Activated T-cell treated with anti-CD3 and anti-CD28 coated beads for 24 hours (primary cell): ENCODE measurements around the gene SYNPO.

Experiments
- DNase-seq: peaks from one replicate; pipeline ENCODE4 v3.0.0-alpha.2; 2020; ENCODE audit warnings: low read depth

The SYNPO gene

DNA sequence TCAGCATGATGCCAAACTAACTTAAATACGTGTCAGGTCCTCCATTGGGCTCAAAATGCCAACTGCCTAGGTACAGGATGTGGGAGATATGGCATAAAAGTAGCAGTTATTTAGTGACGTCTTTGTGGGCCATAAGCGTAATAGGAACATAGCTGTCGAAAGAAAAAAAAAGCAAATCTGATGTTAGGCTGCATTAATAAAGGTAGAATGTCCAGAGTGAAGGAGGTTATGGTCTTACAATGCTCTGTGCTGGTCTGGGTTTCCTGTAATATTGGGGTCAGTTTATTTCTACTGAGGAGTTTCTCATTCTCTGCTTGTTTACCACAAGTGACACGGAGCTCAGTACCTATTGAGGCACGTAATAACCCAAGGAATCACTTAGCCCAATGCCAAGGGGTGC lies 33.4 kb upstream of the SYNPO start:
- DNase-seq, result no peak

DNA sequence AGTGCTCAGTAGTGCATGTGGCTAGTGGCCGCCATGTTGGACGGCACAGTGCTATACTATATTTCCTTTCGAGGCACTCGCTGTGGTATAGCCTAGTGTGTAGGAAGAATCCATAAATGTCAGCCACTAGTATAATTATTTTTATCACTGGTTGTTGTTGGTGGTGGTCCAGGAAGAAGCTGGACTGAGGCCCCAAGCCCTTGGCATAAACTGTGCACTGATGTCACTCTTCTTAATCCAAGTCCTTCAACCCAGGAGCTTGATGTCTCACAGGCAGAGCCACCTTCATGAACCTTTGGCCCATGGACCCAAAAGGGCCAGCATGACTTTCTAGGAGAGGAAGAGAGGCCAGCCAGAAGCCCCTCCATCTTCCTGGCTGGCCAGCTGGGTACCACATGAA lies 32.5 kb upstream of the SYNPO start:
- no peak for DNase-seq

DNA sequence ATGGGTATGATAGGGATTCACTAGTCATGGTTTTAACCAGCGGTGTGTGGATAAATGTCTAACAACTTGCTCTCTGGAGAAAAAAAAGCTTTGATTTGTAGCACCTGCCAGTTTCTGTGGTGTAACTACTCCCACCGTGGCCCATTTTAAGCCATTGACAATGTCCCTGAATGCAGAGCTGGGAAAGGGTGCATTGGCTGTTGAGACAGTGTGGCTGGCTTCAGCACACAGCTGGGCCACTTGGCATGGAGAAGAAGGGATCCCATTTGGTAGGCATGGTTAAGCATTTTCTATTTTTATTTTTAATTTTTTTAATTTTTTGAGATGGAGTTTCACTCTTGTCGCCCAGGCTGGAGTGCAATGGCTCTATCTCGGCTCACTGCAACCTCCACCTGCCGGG lies 31.5 kb upstream of the SYNPO start:
- DNase-seq, result no peak

DNA sequence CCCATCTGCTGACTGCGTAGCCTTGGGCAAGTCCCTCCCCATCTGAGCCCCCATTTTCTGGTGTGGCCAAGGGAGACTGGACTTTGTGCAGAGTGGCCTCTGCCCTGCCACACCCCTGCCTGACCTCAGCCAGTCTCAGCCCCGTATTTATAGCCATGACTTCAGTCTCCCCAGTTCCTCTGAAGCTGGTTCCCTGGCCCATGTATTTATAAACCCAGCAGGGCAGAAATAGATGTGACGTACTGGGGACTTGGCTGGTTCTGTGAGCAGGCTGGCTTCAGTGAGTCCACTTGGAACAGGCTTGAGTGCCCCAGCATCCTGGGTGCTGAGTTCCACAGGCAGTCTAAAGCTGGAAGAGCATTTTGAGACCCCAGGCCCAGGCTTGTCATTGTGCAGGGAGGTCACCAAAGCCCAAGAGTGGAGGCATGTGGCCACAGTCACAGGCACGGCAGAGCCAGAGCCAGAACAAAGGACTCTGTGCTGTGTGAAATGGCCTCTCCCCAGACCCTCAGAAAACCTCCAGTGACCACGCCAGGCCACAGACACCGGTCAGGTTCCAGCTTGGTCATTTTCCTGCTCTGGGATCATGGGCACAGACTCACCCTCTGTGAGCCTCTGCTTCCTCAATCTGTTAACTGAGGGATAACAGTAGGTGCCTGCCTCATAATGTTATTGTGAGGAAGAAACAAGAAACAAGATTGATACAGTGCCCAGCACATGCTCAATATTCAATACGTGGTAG lies 30.4 kb upstream of the SYNPO start:
- DNase-seq, result no peak

DNA sequence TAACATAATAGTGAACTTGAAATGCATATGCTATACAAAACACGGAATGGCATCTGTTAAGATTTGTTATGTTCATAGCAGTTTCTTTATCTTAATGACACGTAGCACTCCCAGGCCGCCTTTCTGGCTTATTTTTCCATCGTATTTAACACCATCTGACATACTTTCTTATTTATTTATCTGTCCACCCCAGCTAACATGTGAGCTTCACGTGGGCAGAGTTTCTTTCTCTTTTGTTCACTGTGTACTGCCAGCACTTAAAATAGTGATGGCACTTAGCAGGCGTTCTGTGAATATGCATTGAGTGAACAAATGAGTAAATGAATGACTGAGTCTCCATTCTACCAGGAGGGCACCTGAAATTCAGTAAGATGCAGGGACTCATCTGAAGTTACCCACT lies 29.4 kb upstream of the SYNPO start:
- no peak for DNase-seq

DNA sequence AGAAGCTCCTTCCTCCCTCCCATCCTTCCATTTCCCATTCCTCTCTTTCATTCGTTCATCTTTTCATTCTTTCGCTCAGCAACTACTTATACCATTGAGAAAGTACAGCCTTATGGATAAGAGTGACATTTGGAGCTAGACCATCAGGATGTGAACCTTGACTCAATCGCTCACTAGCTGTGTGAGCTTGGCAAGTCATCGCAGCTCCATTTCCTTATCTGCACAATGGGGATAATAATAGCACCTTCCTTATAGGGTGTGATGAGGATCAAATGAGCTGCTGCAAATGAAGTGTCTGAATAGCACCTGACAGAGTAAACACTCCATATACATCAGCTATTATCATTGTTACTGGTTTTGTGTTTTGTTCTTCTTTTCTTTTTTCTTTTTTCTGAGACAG lies 28.1 kb upstream of the SYNPO start:
- no peak for DNase-seq

DNA sequence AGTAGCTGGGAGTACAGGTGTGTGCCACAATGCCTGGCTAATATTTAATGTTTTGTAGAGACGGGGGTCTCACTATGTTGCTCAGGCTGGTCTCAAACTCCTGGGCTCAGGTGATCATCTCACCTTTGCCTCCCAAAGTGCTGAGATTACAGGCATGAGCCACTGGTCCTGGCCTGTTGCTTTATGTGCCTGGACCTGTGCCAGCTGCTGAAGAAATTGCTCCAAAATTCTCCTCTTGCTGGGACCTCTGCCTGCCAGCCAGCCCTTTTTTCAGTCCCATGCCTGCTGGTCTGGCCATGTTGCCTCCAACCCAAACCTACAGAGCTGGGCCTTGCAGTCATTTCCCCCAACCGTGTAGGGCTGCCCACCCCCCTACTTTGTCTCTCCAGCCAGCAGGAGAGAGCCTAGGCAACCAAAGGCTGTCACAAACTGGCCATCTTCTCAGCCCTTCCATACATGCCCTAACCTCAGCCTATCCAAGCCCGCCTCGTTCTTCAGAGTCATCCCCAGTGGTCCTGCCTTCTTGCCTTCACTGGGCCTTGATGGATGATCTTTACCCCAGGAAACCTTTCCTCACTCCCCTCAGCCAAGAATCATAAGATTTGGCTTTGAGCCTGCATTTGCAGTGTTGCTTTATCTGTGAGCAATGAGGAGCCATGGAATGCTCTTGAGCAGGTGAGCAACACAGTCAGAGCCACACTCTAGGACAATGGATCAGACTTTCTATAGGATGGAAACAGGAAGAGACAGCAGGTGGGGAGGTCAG lies 27.4 kb upstream of the SYNPO start:
- no peak for DNase-seq

DNA sequence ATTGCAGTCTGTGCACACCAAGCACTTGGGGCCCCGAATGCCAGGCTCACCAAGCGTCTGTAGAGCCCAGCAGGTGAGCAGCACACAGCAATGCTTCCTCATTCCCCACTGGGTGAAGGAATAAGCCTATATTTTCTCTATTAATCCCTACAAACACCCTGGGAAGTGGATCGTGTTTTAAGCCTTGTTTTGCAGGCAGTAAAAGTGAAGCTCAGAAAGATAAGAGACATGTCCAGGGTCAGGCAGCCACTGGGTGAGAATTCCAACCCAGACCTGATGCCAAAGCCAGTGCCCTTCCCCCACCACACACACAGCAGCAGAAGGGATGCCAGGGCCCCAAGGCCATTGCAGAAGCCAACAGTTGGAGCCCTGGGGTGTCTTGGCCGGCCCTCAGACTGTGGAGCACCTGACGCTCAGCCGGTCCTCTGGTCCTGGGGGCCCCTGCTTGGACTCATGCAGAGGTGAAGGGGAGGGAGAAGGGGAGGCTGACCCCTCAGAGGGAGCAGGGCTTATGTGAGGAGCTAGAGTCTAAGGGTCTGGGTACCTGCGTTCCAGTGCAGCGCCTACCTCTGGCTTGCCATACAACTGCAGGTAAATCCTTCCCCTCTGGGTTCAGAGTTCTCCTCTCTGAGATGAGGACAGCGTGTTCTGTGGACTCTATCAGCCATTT lies 26.3 kb upstream of the SYNPO start:
- DNase-seq, result no peak

DNA sequence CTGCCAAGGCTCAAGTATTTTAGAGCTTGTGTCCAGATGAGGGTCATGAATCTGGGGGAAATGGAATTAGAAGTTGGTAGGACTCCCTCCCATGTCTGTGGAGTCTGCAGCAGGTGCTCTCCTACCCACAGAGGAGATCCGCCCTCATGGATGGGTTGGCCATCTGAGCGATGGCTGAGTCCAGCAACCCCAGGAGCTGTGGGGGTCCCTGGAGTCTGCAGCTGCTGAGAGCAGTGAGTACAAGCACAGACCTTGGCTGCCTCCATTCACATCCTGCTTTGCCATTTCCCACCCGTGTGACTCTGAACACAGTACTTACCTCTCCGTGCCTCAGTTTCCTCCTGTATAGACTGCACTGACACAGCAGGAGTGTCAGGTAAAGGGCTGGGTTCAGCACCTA lies 25.8 kb upstream of the SYNPO start:
- DNase-seq, result no peak

DNA sequence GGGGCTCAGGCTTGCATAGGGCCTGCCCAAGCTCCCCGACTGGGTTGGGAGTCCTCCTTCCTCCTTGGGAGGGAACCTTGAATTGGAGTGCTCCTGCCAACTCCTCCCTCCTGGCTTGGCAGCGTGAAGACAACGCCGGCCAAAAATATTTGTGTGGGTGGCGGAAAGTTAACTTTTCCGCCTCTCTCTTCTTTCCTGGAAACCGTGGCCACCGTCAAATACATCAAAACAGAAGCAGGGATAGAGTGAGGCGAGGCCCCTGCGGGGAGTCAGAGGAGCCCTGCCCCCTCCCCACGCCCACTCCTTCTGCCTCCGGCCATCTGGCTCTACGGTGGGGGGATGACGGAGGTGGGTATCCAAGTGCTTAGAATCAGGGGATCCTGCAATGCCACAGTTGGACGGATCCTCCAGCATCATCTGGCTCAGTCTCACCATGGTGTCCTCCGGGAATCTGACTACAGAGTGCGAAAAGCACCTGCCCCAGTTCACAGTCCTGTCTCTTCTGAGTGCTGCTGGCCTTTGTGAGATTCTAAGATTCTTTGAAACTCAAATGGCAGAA lies 25.2 kb upstream of the SYNPO start:
- DNase-seq, result no peak

DNA sequence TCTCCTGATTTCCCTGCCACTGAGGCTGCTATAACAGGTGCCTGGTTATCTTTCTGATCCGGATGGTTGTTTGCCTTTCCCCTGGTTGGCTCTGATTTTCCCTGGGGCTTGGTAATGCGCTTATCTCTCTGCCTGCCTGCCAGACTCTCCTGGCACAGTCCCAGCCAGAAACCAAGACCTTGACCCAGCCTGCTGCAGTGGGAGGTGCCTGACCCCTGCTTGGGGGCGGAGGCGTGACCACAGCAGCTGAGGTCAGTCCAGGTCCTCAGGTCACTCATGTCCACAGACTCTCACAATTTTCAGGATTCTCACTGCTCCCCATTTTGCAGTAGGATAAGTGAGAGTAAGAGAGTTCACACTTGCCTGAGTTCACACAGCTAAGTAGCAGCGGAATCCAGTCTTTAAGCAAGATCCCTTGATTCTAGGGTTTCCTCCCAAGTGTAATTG lies 24.4 kb upstream of the SYNPO start:
- DNase-seq, result no peak

DNA sequence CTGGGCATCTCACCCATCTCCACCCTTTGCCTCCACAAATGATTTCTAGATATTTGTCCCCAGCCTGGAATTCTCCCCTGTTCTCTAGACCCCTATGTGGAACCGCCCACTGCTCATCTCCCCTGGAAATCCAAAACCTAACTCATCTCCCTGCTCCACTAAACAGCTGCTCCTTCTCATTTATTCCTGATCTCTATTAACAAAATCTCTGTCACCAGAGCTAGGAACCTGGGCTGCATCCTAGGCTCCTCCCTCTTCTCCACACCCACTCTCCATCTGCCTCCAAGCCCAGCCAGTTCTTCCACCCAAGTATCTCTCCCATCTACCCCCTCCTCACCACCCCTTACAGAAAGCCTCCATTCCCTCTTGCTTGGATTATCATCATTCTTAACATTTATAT lies 24.0 kb upstream of the SYNPO start:
- DNase-seq, result no peak

DNA sequence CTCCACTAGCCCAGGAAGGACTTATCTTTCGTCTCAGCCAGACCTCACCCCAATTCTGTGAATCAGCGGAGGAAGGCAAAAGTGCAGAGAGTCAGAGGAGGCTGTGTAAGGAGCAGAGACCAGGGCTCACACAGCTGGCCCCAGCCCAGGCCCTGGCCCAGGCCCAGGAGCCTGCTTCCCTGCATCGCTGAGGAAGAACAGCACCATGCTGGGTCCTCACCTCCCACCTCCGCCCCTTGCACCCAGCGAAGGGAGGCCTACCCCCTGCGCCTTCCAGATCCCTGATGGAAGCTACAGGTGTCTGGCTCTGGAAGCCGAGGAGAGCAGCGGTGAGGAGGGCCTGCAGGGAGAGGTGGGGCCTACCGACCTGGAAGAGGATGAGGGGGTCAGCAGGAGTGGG lies 22.3 kb upstream of the SYNPO start:
- no peak for DNase-seq

DNA sequence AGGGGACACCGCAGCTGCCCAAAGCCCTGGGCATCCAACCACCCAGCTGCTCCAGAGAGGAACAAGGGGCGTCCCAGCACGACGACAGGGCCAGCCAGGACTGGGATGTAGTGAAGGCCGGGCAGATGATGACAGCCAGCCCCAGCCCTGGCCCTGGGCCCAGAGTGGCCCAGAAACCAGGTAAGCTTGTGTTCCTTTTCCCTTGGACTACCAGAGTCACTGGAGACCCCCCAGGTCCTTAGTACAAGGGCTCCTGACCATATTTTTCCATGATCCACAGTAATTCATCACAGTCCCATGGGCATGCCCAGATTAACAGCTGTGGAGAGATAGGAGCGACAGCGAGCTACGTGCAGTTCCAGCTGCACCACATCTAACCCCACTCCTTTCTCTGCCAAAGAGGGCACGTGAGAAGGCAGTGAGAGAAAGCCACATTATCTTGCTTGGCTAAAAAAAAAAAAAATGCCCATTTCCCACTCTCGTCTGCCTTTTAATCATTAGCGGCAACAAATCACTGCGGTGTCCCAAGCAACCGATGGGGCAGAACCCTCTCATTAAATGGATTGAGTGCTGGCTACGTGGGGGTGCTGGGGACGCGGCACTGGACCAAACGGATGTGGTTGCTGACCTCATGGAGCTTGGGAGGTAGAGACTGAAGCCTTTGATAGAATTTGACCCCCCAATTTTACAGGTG lies 21.7 kb upstream of the SYNPO start:
- no peak for DNase-seq

DNA sequence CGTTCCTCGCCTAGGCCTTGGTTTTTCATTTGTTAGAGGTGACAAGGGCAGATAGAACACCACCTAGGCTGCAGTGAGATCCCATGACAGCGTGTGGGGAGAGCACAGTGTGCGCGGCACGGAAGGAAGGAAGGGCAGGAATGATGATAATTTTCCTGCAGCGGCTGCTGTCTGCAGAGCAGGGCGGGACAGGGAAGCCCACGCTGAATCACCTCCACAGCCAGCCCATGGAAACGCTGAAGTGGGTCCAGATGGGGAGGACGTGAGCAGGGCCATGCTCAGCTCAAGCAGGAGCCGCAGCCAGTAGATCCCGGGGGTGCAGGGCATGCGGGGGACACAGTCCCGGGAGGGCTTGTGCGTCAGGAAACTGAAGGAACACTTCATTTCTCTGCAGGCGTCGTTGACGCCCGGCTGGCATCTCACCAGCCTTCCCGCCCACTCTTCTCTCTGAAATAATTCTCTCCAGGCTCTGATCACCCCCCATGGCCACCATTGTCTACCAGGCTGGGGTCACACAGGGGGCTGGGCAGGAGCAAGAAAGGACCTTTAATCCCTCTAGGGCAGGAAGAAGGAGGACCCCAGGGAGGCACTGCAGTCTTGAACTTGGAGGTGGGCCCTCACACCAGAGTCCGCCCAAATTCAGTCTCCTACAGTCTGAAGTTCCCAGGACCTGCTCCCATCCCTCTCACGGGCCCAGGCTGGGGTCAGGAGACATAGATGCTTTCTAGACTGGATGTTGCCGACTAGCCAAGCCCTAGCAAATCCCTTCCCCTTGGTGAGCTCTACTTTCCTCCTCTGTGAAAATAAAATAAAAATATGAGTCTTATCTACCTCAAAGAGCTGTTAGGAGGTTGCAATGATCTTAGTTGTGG lies 20.9 kb upstream of the SYNPO start:
- DNase-seq, result no peak

DNA sequence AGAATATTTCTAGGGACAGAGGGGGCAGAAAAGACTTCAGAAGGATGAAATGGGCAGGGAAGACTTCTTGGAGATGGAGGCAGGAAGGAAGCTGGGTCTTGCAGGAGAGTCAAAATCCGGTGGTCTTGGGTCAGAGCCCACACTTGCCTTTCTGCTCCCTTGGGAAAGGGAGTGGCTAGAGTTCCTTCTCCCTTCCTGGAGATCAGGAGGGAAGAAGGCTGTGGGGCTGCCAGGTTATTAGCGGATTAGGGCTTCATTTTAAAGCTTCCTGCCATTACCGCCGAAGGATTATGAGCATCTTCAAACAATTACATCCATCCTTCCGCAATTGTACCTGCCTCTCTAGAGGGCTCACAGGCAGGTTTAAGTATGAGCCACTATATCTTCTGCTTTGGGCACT lies 19.2 kb upstream of the SYNPO start:
- no peak for DNase-seq

DNA sequence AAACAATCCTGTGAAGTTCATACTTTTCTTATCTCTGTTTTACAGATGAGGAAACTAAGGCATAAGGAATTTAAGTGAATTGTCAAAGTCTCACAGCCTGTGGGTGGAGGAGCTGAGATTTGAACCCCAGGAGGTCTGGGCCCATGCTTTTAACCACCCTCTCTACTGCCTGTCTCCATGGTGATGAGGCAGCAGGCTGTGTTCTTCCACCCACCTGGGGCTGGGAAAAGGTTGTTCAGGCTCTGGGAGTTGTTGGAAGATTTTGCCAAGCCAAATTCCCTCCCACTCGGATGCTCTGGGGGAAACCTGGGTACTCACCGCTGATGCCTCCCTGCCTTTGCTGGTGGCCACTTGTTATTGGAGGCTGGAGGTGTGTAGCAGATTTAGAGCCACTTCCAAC lies 18.3 kb upstream of the SYNPO start:
- no peak for DNase-seq

DNA sequence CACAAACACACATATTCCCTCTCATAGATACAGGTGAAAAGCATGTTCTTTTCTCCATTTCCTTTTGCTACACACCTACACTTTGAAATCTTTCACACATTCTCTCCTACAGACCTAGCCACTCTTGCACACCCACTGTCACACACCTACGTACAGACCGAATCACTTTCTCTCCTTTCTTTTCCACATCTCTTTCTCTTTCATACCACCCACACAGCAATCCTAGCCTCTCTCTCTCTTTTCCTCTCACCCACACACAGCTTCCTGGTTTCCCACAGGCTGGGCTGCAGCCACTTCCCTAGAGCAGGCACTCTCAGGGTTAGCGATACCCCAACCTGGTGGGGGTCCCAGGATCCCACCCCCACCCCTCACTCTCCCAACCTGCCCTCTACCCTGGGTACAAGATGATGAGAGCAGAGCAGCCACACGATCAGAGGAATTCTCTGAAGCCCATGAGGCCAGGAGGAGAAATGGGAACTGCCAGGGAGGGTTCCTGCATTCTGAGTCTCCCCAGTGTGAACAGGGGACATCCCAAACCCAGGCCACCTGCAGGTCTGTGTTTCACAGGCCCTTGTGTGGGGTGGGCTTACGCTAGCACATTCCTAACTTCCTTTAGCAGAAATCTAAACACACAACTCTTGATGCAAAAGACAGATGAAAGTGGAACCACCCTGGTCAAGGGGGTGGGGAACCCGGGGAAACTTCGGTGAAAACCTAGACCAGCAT lies 17.1 kb upstream of the SYNPO start:
- DNase-seq, result no peak

DNA sequence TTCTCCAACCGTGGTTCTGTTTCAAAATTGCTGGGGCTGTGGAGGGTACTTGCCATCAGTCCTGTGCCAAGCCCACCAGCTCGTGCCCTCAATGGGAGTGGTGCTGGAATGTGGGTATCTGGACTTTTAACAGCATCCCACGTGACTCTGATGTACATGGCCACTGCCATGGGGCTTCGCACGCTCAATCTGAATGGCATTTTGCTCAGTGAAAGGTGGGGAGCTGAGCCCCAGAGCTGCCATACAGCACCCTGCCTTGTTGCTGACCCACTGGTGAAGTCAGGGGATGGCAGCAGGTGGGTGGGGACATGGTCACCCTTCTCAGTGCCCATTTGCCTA lies 16.6 kb upstream of the SYNPO start:
- no peak for DNase-seq

DNA sequence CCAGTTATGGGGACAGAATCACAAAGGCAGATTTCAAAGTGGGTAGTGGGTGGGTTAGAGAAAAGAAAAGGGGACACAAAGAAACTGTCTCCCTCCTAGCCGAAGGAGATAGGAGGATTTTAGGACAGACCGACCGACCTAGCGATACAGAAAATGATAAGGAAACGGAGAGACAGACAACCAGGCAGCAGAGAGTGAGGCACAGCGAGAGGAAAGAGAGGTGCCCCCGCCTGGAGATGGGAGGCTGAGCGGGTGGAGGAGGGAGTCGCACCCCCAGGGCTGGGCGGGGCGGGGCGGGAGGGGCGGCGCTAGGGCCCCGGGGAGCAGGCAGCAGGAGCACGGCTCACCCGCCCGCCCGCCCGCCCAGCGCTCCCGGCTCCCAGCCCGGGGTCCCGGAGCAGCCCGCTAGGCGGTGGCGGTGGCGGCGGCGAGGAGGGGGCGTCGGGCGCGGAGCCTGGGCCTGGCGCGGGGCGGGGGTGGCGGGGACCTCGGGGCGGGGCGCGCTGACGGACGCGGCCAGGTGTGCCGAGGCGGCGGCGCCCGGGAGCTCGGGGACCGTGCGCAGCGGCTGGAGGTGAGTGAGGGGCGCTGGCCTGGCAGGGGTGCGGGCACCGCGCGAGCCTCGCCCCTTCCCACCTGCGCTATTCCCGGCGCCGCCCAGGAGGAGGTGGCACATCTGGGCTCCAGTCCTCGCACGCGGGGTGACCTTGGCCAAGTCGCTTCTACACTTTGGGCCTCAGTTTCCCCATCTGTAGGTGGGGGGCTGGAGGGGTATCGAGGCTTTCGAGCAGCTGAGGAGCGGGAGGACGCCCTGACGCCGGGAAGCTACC lies 15.9 kb upstream of the SYNPO start:
- DNase-seq, result no peak
